Fibroblast of lung (primary cell): Measurements from ENCODE around the gene CLN5. TPM values are rescaled to one million over a fixed set of nuclear protein-coding genes. Genes with fewer than 3 reads are reported as not detected.
A peak's percentile ranks its signal among the peaks of the same experiment; 100 is the strongest.

Experiments used
- DNase-seq, 2 donors: peaks; one replicate each; pipeline versions ENCODE4 v3.0.0 to v3.0.0-alpha.2; 2010; ENCODE audit warnings: low read depth in 2 of 2
- H2AFZ ChIP-seq: 2 replicates; pipeline ENCODE4 v1.5.1; 2012; ENCODE audit warnings: low read length, control low read depth, inconsistent platforms
- H3K27ac ChIP-seq: 2 replicates; pipeline ENCODE4 v1.5.1; 2011; ENCODE audit warnings: low read length, control low read depth; ENCODE audit not compliant: insufficient read depth
- H3K27me3 ChIP-seq: 2 replicates; pipeline ENCODE4 v1.5.1; 2011; ENCODE audit warnings: mild to moderate bottlenecking, low read length; ENCODE audit not compliant: control insufficient read depth, insufficient read depth
- H3K36me3 ChIP-seq: 2 replicates; pipeline ENCODE4 v1.5.1; 2011; ENCODE audit warnings: low read length; ENCODE audit not compliant: control insufficient read depth, insufficient read depth
- H3K4me1 ChIP-seq: 2 replicates; pipeline ENCODE4 v1.5.1; 2011; ENCODE audit warnings: low read length; ENCODE audit not compliant: control insufficient read depth, insufficient read depth; ENCODE audit errors: extremely low read depth
- H3K4me2 ChIP-seq: 2 replicates; pipeline ENCODE4 v1.5.1; 2011; ENCODE audit warnings: low read length, control low read depth; ENCODE audit not compliant: insufficient read depth; ENCODE audit errors: extremely low read depth
- H3K4me3 ChIP-seq, 4 experiments: fragments of 200-600 bp in 1 of 4; sonication (generic) in 1 of 4; replicated peaks in 1 of 4; 2 replicates each; pipeline ENCODE4 v1.5.1; 2011 to 2016; ENCODE audit warnings: low read length in 4 of 4, low read depth in 3 of 4, mild to moderate bottlenecking in 3 of 4, control low read depth in 2 of 4, inconsistent platforms in 1 of 4, mixed read lengths in 1 of 4; ENCODE audit not compliant: insufficient read depth in 1 of 4; ENCODE audit errors: control extremely low read depth in 1 of 4
- H3K79me2 ChIP-seq: 2 replicates; pipeline ENCODE4 v1.5.1; 2012; ENCODE audit warnings: mild to moderate bottlenecking, low read length, inconsistent platforms; ENCODE audit not compliant: control insufficient read depth, insufficient read depth
- H3K9ac ChIP-seq: 2 replicates; pipeline ENCODE4 v1.5.1; 2011; ENCODE audit warnings: mild to moderate bottlenecking, low read length, control low read depth; ENCODE audit not compliant: insufficient read depth
- H3K9me3 ChIP-seq: 2 replicates; pipeline ENCODE4 v1.5.1; 2012; ENCODE audit warnings: low read depth, low read length; ENCODE audit not compliant: control insufficient read depth, insufficient read depth
- H4K20me1 ChIP-seq: 2 replicates; pipeline ENCODE4 v1.5.1; 2011; ENCODE audit warnings: low read length; ENCODE audit not compliant: control insufficient read depth, insufficient read depth; ENCODE audit errors: extremely low read depth
- EZH2 ChIP-seq: IDR thresholded peaks from 2 replicates; pipeline ENCODE4 v1.5.1; 2012; ENCODE audit warnings: low read length, control low read depth, mild to moderate bottlenecking; ENCODE audit errors: missing control alignments
- polyA plus RNA-seq, 2 donors: library from polyadenylated mRNA; depleted of rRNA in 1 of 2; stranded (reverse) in 1 of 2; unstranded in 1 of 2; fragments of >200 nt; gene quantifications; 2 replicates each; pipeline ENCODE4 v1.2.1, GENCODE V29; 2011 to 2012; ENCODE audit warnings: missing spikeins in 1 of 2
- total RNA-seq: library from RNA; depleted of rRNA; stranded (reverse); fragments of >200 nt; gene quantifications from 2 replicates; pipeline ENCODE4 v1.2.1, GENCODE V29; 2014
- TF ChIP-seq, protein P1 (sequence below), 2 donors: IDR thresholded peaks in 1 of 2; conservative IDR thresholded peaks in 1 of 2; 1 replicate in 1 of 2; 2 replicates in 1 of 2; pipeline ENCODE4 v1.5.1; 2011 to 2012; ENCODE audit warnings: low read length in 2 of 2, control low read depth in 1 of 2, inconsistent platforms in 1 of 2, low read depth in 1 of 2, mild to moderate bottlenecking in 1 of 2

Gene CLN5
- total and polyA plus RNA-seq, 2 donors (not counting 1 experiment from before 2014, with no cell fraction given), result 30.0 to 37.8 TPM

DNA sequence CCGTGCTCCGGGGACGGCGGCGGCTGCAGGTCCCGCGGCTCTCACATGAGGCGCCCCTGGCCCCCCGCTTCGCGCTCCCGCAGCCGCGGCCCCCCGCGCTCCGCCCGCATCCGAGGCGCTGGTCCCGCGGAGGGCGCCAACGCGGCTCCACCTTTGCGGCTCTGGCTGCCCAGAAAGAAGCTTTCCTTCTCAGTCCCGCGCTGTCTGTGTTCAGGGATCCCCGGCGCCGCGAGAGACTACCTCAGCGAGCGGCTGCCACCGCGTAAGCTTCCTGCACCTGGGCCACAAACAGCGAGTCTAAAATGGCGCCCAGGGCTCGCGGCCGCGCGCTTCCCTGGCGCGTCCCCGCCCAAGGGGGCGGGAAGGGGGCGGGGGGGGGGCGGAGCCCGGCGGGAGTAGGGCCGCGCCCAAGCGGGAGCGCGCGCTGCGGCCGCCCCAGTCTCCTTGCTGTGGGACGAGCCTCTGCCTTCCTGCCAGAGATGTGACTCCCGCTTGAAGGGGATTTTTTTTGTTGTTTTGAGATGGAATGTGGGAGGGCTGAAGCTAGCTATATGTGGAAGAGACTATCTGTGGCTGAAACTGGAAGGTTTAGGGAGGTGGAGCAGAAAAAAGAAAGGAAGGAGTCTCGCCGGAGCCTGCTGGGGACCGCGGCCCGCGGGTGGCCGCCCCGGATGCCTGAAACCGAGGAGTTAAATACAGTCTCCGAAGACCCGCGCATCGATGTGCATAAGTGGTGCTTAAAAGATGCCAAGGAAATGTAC lies 35.2 kb downstream of the CLN5 start, which contains the start of gene FBXL3:
Gene FBXL3, minus strand, starts transcription at position 299 of the 761 bp plus-strand sequence. CDS start 5,299 bp downstream, outside the sequence.
- Histone ChIP-seq H3K79me2 (peaks cover 45% of the 10 kb centered on the region), H3K36me3 (no peaks in the 10 kb centered on the region), H3K27me3 (no peaks in the 10 kb centered on the region), H3K4me2 (peak within 1 kb of the TSS; percentile 89), H3K9ac (peak within 1 kb of the TSS; percentile 90), H3K4me3 (peak within 1 kb of the TSS; percentile 72 to 87 (median 84)), H3K9me3 (no peaks in the 10 kb centered on the region), H3K27ac (peak within 1 kb of the TSS; percentile 82), H3K4me1 (peaks cover 8% of the 10 kb centered on the region), H2AFZ (peak within 1 kb of the TSS; percentile 77), H4K20me1 (peaks cover 3% of the 10 kb centered on the region)
- peak; percentile 91 for DNase-seq
- no peak for TF ChIP-seq EZH2
- TF ChIP-seq, protein P1, sequence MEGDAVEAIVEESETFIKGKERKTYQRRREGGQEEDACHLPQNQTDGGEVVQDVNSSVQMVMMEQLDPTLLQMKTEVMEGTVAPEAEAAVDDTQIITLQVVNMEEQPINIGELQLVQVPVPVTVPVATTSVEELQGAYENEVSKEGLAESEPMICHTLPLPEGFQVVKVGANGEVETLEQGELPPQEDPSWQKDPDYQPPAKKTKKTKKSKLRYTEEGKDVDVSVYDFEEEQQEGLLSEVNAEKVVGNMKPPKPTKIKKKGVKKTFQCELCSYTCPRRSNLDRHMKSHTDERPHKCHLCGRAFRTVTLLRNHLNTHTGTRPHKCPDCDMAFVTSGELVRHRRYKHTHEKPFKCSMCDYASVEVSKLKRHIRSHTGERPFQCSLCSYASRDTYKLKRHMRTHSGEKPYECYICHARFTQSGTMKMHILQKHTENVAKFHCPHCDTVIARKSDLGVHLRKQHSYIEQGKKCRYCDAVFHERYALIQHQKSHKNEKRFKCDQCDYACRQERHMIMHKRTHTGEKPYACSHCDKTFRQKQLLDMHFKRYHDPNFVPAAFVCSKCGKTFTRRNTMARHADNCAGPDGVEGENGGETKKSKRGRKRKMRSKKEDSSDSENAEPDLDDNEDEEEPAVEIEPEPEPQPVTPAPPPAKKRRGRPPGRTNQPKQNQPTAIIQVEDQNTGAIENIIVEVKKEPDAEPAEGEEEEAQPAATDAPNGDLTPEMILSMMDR (conservative IDR thresholded peaks at IDR 0.05 in 1 of 2, IDR thresholded peaks at IDR 0.05 in 1 of 2; ENCODE audit: low read depth in 1 of 2, low read length in 2 of 2), result no peak

DNA sequence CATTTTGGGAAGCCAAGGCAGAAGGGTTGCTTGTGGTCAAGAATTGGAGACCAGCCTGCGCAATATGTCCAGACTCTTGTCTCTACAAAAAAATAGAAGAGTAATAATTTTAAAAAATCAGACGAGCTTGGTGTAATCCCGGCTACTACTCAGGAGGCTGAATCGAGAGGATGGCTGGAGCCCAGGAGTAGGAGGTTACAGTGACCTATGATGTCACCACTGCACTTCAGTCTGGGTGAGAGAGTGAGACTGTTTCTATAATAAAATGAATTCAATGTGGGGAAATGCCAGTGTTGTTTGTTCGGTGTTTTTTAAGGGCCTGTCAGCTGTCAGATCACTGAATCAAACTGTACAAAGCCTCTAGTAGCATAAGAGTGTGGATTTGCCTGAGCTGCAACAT lies 36.3 kb downstream of the CLN5 start:
- H3K36me3 ChIP-seq, result no peaks in the 10 kb centered on the region
- TF ChIP-seq, protein P1 (conservative IDR thresholded peaks at IDR 0.05 in 1 of 2, IDR thresholded peaks at IDR 0.05 in 1 of 2; ENCODE audit: low read depth in 1 of 2, low read length in 2 of 2), result no peak
- TF ChIP-seq EZH2, result no peak
- H3K9ac ChIP-seq, result no peak overlapping the region
- H3K9me3 ChIP-seq, result no peaks in the 10 kb centered on the region
- H2AFZ ChIP-seq, result peak overlapping the region; percentile 57
- peaks cover 34% of the 10 kb centered on the region for H3K79me2 ChIP-seq
- H3K4me1 ChIP-seq, result no peaks in the 10 kb centered on the region
- peak overlapping the region; percentile 70 to 86 (median 78) for H3K4me3 ChIP-seq
- no peaks in the 10 kb centered on the region for H4K20me1 ChIP-seq
- no peak overlapping the region for H3K27ac ChIP-seq
- DNase-seq, result peak; percentile 44 to 49
- no peaks in the 10 kb centered on the region for H3K27me3 ChIP-seq
- H3K4me2 ChIP-seq, result peak overlapping the region; percentile 89

DNA sequence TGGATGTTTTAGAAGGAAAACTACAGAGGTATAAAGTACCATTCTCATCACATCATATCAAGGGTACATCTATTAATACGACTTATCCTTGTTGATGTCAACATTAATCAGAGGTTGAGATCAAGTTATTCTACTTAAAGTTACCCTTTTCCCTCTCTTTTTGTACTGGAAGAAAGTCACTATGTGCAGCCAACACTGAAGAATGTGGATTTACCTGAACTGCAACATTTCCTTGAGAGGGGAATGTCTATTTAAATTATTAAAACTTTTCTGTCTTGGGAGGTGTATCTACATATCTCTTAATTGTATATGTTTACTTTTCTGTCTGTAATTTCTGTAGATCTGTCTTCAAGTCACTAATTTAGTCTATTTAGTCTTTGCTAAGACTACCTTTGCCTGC lies 37.6 kb downstream of the CLN5 start:
- Histone ChIP-seq H3K27ac (no peak overlapping the region), H3K4me1 (no peaks in the 10 kb centered on the region), H2AFZ (no peak overlapping the region), H3K9me3 (no peaks in the 10 kb centered on the region), H3K4me2 (no peak overlapping the region), H3K36me3 (no peaks in the 10 kb centered on the region), H3K27me3 (no peaks in the 10 kb centered on the region), H4K20me1 (no peaks in the 10 kb centered on the region), H3K4me3 (no peak overlapping the region), H3K79me2 (peaks cover 22% of the 10 kb centered on the region), H3K9ac (no peak overlapping the region)
- DNase-seq, result no peak
- no peak for TF ChIP-seq EZH2
- TF ChIP-seq, protein P1 (conservative IDR thresholded peaks at IDR 0.05 in 1 of 2, IDR thresholded peaks at IDR 0.05 in 1 of 2; ENCODE audit: low read depth in 1 of 2, low read length in 2 of 2), result no peak
